Measurements from ENCODE around the gene CSTB. TPM values are rescaled to one million over a fixed set of nuclear protein-coding genes. Genes with fewer than 3 reads are reported as not detected.

Gene CSTB
- total and polyA plus RNA-seq, 2 experiments from 2014 or later = 24.1 to 120 TPM

DNA sequence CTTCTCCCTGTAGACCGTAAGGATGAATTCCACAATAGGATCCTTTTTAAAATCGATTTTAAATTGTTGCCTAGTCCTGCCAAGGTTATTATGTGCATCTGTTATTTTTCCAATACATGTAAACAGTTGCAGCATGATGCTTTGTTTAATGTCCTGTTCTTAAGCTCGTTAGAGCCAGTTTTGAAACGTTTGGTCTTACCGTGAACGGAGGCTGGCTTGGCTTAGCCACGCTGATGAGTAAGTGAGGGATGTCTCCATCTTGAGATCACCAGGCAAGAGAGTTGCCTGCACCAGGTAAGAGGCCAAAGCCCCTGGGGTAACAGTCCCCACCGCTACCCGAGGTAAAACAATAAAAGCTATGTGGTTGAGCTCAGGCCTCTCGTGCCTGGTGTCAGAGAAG is 17.3 kb downstream of the CSTB start:
- TF ChIP-seq EZH2 (IDR thresholded peaks at IDR 0.05; ENCODE audit: borderline replicate concordance) (no peak), EZH2phosphoT487 (IDR thresholded peaks at IDR 0.05; ENCODE audit: low read depth, severe bottlenecking, unreplicated experiment) (no peak)
- TF ChIP-seq, protein P1, sequence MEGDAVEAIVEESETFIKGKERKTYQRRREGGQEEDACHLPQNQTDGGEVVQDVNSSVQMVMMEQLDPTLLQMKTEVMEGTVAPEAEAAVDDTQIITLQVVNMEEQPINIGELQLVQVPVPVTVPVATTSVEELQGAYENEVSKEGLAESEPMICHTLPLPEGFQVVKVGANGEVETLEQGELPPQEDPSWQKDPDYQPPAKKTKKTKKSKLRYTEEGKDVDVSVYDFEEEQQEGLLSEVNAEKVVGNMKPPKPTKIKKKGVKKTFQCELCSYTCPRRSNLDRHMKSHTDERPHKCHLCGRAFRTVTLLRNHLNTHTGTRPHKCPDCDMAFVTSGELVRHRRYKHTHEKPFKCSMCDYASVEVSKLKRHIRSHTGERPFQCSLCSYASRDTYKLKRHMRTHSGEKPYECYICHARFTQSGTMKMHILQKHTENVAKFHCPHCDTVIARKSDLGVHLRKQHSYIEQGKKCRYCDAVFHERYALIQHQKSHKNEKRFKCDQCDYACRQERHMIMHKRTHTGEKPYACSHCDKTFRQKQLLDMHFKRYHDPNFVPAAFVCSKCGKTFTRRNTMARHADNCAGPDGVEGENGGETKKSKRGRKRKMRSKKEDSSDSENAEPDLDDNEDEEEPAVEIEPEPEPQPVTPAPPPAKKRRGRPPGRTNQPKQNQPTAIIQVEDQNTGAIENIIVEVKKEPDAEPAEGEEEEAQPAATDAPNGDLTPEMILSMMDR (IDR thresholded peaks at IDR 0.05; ENCODE audit: poor library complexity) = no peak
- Histone ChIP-seq H4K20me1 (ENCODE audit: insufficient read depth, poor library complexity, severe bottlenecking) (no peaks in the 10 kb centered on the region), H3K4me2 (peak overlapping the region; percentile 57), H3K4me1 (ENCODE audit: insufficient read depth) (peaks cover 7% of the 10 kb centered on the region), H3K79me2 (no peaks in the 10 kb centered on the region), H3K9me3 (ENCODE audit: low read depth) (no peaks in the 10 kb centered on the region), H3K9me2 (replicated peaks; ENCODE audit: insufficient read depth) (no peaks in the 10 kb centered on the region), H3K27me3 (no peaks in the 10 kb centered on the region), H3K4me3 (no peak overlapping the region), H3K36me3 (replicated peaks; ENCODE audit: insufficient read depth, low read depth) (peaks cover 4% of the 10 kb centered on the region), H2AFZ (no peak overlapping the region), H3K27ac (peak overlapping the region; percentile 77)
- 87% methylated on average over 10 of the region's 10 CpGs for WGBS (ENCODE audit: low lambda C conversion rate, missing lambda C conversion rate)
- DNase-seq (ENCODE audit: low spot score) = no peak

DNA sequence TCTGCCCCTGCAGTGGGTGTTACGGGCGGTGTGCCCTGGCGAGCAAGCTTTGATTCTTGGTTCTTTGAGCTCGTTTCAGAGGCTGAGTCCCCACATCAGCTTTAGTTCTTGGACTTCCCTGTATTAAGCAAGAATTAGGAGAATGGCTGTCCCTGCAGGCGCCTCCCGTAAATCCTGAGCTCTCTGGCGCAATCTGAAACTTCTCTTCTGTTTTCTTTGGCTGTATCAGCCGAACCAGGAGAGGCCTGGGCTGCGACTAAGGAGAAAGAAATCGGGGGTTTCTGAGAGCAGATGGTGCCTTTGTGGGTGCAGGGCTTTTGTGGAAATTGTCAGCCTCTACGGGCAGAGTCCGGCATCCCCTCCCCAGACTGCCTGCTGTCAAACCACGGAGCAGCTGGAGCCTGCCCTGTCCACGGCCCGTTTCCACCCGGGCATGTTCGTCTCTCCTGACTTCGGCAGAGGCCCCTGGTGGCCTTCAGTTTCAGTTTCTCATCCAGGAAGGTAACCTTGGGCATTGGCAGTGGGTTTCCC is 17.9 kb downstream of the CSTB start:
- no peaks in the 10 kb centered on the region for H4K20me1 ChIP-seq (ENCODE audit: insufficient read depth, poor library complexity, severe bottlenecking)
- DNase-seq (ENCODE audit: low spot score) = no peak
- H3K4me1 ChIP-seq (ENCODE audit: insufficient read depth) = peaks cover 7% of the 10 kb centered on the region
- peak overlapping the region; percentile 77 for H3K27ac ChIP-seq
- no peaks in the 10 kb centered on the region for H3K79me2 ChIP-seq
- H3K9me3 ChIP-seq (ENCODE audit: low read depth) = no peaks in the 10 kb centered on the region
- H3K4me2 ChIP-seq = peak overlapping the region; percentile 57
- TF ChIP-seq EZH2 (IDR thresholded peaks at IDR 0.05; ENCODE audit: borderline replicate concordance) = no peak
- TF ChIP-seq, protein P1 (IDR thresholded peaks at IDR 0.05; ENCODE audit: poor library complexity) = no peak
- TF ChIP-seq EZH2phosphoT487 (IDR thresholded peaks at IDR 0.05; ENCODE audit: low read depth, severe bottlenecking, unreplicated experiment) = no peak
- H3K9me2 ChIP-seq (replicated peaks; ENCODE audit: insufficient read depth) = no peaks in the 10 kb centered on the region
- H2AFZ ChIP-seq = no peak overlapping the region
- WGBS (ENCODE audit: low lambda C conversion rate, missing lambda C conversion rate) = 77% methylated on average over 18 of the region's 18 CpGs
- no peak overlapping the region for H3K4me3 ChIP-seq
- H3K27me3 ChIP-seq = no peaks in the 10 kb centered on the region
- H3K36me3 ChIP-seq (replicated peaks; ENCODE audit: insufficient read depth, low read depth) = peaks cover 4% of the 10 kb centered on the region

DNA sequence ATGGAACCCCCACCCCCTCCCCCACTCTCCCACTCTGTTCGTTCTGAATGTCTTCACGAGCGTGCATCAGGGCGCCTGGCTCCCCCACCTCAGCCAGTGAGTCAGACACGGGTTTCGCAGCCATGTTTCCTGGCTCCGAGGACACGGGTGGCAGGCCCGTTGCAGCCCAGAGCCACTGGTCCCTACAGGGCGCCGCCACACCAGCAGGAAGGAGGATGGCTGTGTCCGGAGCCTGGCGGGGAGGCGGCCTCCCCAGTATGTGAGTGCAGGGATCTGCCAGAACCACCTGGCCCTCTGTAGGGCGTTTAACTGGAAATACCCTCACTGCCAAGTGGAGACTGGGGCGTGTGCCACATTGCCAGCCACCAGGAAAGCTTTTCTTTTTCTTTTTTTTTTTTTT is 18.5 kb downstream of the CSTB start:
- peaks cover 4% of the 10 kb centered on the region for H3K36me3 ChIP-seq (replicated peaks; ENCODE audit: insufficient read depth, low read depth)
- no peak overlapping the region for H2AFZ ChIP-seq
- H3K79me2 ChIP-seq = no peaks in the 10 kb centered on the region
- no peaks in the 10 kb centered on the region for H3K9me3 ChIP-seq (ENCODE audit: low read depth)
- H3K9me2 ChIP-seq (replicated peaks; ENCODE audit: insufficient read depth) = no peaks in the 10 kb centered on the region
- H3K4me3 ChIP-seq = no peak overlapping the region
- TF ChIP-seq, protein P1 (IDR thresholded peaks at IDR 0.05; ENCODE audit: poor library complexity) = no peak
- TF ChIP-seq EZH2phosphoT487 (IDR thresholded peaks at IDR 0.05; ENCODE audit: low read depth, severe bottlenecking, unreplicated experiment) (no peak), EZH2 (IDR thresholded peaks at IDR 0.05; ENCODE audit: borderline replicate concordance) (no peak)
- peak overlapping the region; percentile 57 for H3K4me2 ChIP-seq
- peak overlapping the region; percentile 77 for H3K27ac ChIP-seq
- no peaks in the 10 kb centered on the region for H3K27me3 ChIP-seq
- WGBS (ENCODE audit: low lambda C conversion rate, missing lambda C conversion rate) = 94% methylated on average over 15 of the region's 16 CpGs
- peaks cover 7% of the 10 kb centered on the region for H3K4me1 ChIP-seq (ENCODE audit: insufficient read depth)
- H4K20me1 ChIP-seq (ENCODE audit: insufficient read depth, poor library complexity, severe bottlenecking) = no peaks in the 10 kb centered on the region
- no peak for DNase-seq (ENCODE audit: low spot score)

Measured in hepatocyte (in vitro differentiated cells).